ENCODE data around the gene TMPRSS4. TPM values are rescaled to one million over a fixed set of nuclear protein-coding genes. Genes with fewer than 3 reads are reported as not detected.

TMPRSS4 gene
- total and polyA plus RNA-seq, 4 donors: 0.08 to 0.33 (median 0.24) TPM; not detected in 1

GRCh38 chr11:118128721-118129470 is 52.0 kb downstream of the TMPRSS4 start (continued):
- no peak for TF ChIP-seq CTCF (IDR thresholded peaks at IDR 0.05; ENCODE audit: low read depth, low read length, missing input control)

GRCh38 chr11:118129471-118130172 is 52.7 kb downstream of the TMPRSS4 start:
- no peak for TF ChIP-seq TAF1 (conservative IDR thresholded peaks at IDR 0.05)
- TF ChIP-seq MAX (IDR thresholded peaks at IDR 0.05): no peak
- TF ChIP-seq FOXA2 (IDR thresholded peaks at IDR 0.05): no peak
- TF ChIP-seq RXRA (IDR thresholded peaks at IDR 0.05): no peak
- no peak for TF ChIP-seq FOXA1 (IDR thresholded peaks at IDR 0.05)
- no peak for TF ChIP-seq RAD21 (IDR thresholded peaks at IDR 0.05)
- TF ChIP-seq JUND (IDR thresholded peaks at IDR 0.05): no peak
- no peak for TF ChIP-seq HNF4G (IDR thresholded peaks at IDR 0.05)
- TF ChIP-seq YY1 (IDR thresholded peaks at IDR 0.05): no peak
- no peak for TF ChIP-seq ATF3 (IDR thresholded peaks at IDR 0.05)
- no peak for TF ChIP-seq CTCF (IDR thresholded peaks at IDR 0.05; ENCODE audit: low read depth, low read length, missing input control)
- H3K27me3 ChIP-seq (ENCODE audit: control insufficient read depth in 4 of 4, insufficient read depth in 4 of 4, low read length in 3 of 4): peaks cover 0 to 2% (median under 1%) of the 10 kb centered on the region in 4 donors
- no peaks in the 10 kb centered on the region for H3K9me3 ChIP-seq (ENCODE audit: control insufficient read depth in 4 of 4, low read length in 3 of 4)
- no peak for DNase-seq (ENCODE audit: low spot score)
- H3K4me1 ChIP-seq (ENCODE audit: control insufficient read depth in 4 of 4, insufficient read depth in 4 of 4, low read length in 3 of 4): no peaks in the 10 kb centered on the region
- WGBS: 75% methylated on average over 6 of the region's 6 CpGs
- no peaks in the 10 kb centered on the region for H3K36me3 ChIP-seq (ENCODE audit: control insufficient read depth in 4 of 4, insufficient read depth in 3 of 4, low read depth in 1 of 4, low read length in 3 of 4)
- H3K4me3 ChIP-seq (ENCODE audit: low read depth in 1 of 3, low read length in 3 of 3): no peak overlapping the region
- H3K27ac ChIP-seq (ENCODE audit: low read depth in 1 of 2, low read length in 2 of 2): no peak overlapping the region
- no peak overlapping the region for H3K9ac ChIP-seq (ENCODE audit: low read depth in 1 of 2, low read length in 2 of 2)

- Histone ChIP-seq H3K4me3 (ENCODE audit: low read depth in 1 of 3, low read length in 3 of 3) (no peak overlapping the region), H3K27ac (ENCODE audit: low read depth in 1 of 2, low read length in 2 of 2) (no peak overlapping the region), H3K9ac (ENCODE audit: low read depth in 1 of 2, low read length in 2 of 2) (no peak overlapping the region), H3K4me1 (ENCODE audit: control insufficient read depth in 4 of 4, insufficient read depth in 4 of 4, low read length in 3 of 4) (no peaks in the 10 kb centered on the region), H3K36me3 (ENCODE audit: control insufficient read depth in 4 of 4, insufficient read depth in 3 of 4, low read depth in 1 of 4, low read length in 3 of 4) (no peaks in the 10 kb centered on the region), H3K9me3 (ENCODE audit: control insufficient read depth in 4 of 4, low read length in 3 of 4) (no peaks in the 10 kb centered on the region), H3K27me3 (ENCODE audit: control insufficient read depth in 4 of 4, insufficient read depth in 4 of 4, low read length in 3 of 4) (peaks cover 0 to 5% (median under 1%) of the 10 kb centered on the region in 4 donors)
- 86% methylated on average over 15 of the region's 15 CpGs for WGBS
- no peak for TF ChIP-seq RAD21 (IDR thresholded peaks at IDR 0.05)
- no peak for DNase-seq (ENCODE audit: low spot score)
Observed at GRCh38 chr11:118132385-118133151, 55.7 kb downstream of the TMPRSS4 start.
